ENCODE measurements around the gene ANAPC16.

ANAPC16 gene

GRCh38 chr10:72171175-72171630 lies 44.6 kb upstream of the ANAPC16 start:
- no peak overlapping the region for H3K18ac ChIP-seq (ENCODE audit: low read length)
- H4K8ac ChIP-seq (ENCODE audit: low read depth, low read length): no peak overlapping the region
- H3K36me3 ChIP-seq (replicated peaks in 1 of 2; ENCODE audit: control insufficient read depth in 2 of 2, insufficient read depth in 2 of 2, low read length in 2 of 2): no peaks in the 10 kb centered on the region
- H3K4me1 ChIP-seq (ENCODE audit: control insufficient read depth in 2 of 2, insufficient read depth in 1 of 2, low read depth in 1 of 2, low read length in 2 of 2): peaks cover 3 to 14% of the 10 kb centered on the region in 2 donors
- H2AK5ac ChIP-seq (ENCODE audit: low read depth, low read length): no peak overlapping the region
- H3K27me3 ChIP-seq (ENCODE audit: control insufficient read depth in 3 of 3, insufficient read depth in 3 of 3, low read depth in 1 of 3, low read length in 3 of 3): no peaks in the 10 kb centered on the region
- no peak overlapping the region for H2BK12ac ChIP-seq (ENCODE audit: low read length)
- no peak overlapping the region for H3K14ac ChIP-seq (ENCODE audit: low read length)
- H3K79me1 ChIP-seq (ENCODE audit: low read depth, low read length): no peaks in the 10 kb centered on the region
- H3K4ac ChIP-seq (ENCODE audit: low read length): no peak overlapping the region
- no peak overlapping the region for H3K9ac ChIP-seq (ENCODE audit: low read depth, low read length, poor library complexity)
- H2AFZ ChIP-seq (ENCODE audit: low read length): no peak overlapping the region
- no peak for DNase-seq (ENCODE audit: low spot score)
- H3K23ac ChIP-seq (ENCODE audit: low read depth, low read length, poor library complexity): no peak overlapping the region
- H3K27ac ChIP-seq (replicated peaks; ENCODE audit: low read length): no peak overlapping the region
- no peak overlapping the region for H2BK15ac ChIP-seq (ENCODE audit: low read length)
- WGBS, 2 donors (ENCODE audit: extremely low coverage in 2 of 2, insufficient read length in 2 of 2, insufficient replicate concordance in 1 of 2): no CpG with 5 or more reads among the region's 7 CpGs
- H2BK5ac ChIP-seq (ENCODE audit: low read length): no peak overlapping the region
- no peak overlapping the region for H3K4me3 ChIP-seq (ENCODE audit: low read length in 2 of 2)
- no peaks in the 10 kb centered on the region for H3K9me3 ChIP-seq (replicated peaks in 1 of 2; ENCODE audit: control insufficient read depth in 2 of 2, insufficient read depth in 1 of 2, low read depth in 1 of 2, low read length in 2 of 2)
- H4K91ac ChIP-seq (ENCODE audit: low read depth, low read length, poor library complexity): no peak overlapping the region
- no peak overlapping the region for H3K4me2 ChIP-seq (ENCODE audit: insufficient read depth, low read length, poor library complexity, severe bottlenecking)
- no peak overlapping the region for H2BK120ac ChIP-seq (ENCODE audit: low read depth, low read length)

GRCh38 chr10:72173262-72173618 lies 42.6 kb upstream of the ANAPC16 start:
- no peak for DNase-seq (ENCODE audit: low spot score)
- no CpG with 5 or more reads among the region's 3 CpGs for WGBS, 2 donors (ENCODE audit: extremely low coverage in 2 of 2, insufficient read length in 2 of 2, insufficient replicate concordance in 1 of 2)

GRCh38 chr10:72173619-72174296 lies 42.1 kb upstream of the ANAPC16 start:
- Histone ChIP-seq H3K36me3 (replicated peaks in 1 of 2; ENCODE audit: control insufficient read depth in 2 of 2, insufficient read depth in 2 of 2, low read length in 2 of 2) (peaks cover 0 to 6% of the 10 kb centered on the region in 2 donors), H3K27ac (replicated peaks; ENCODE audit: low read length) (no peak overlapping the region), H3K79me1 (ENCODE audit: low read depth, low read length) (no peaks in the 10 kb centered on the region), H3K27me3 (ENCODE audit: control insufficient read depth in 3 of 3, insufficient read depth in 3 of 3, low read depth in 1 of 3, low read length in 3 of 3) (no peaks in the 10 kb centered on the region), H3K9me3 (replicated peaks in 1 of 2; ENCODE audit: control insufficient read depth in 2 of 2, insufficient read depth in 1 of 2, low read depth in 1 of 2, low read length in 2 of 2) (no peaks in the 10 kb centered on the region), H4K91ac (ENCODE audit: low read depth, low read length, poor library complexity) (no peak overlapping the region), H3K4me2 (ENCODE audit: insufficient read depth, low read length, poor library complexity, severe bottlenecking) (no peak overlapping the region), H2BK15ac (ENCODE audit: low read length) (no peak overlapping the region), H3K4ac (ENCODE audit: low read length) (no peak overlapping the region), H3K23ac (ENCODE audit: low read depth, low read length, poor library complexity) (no peak overlapping the region), H3K4me3 (ENCODE audit: low read length in 2 of 2) (no peak overlapping the region), H2AK5ac (ENCODE audit: low read depth, low read length) (no peak overlapping the region), H2BK5ac (ENCODE audit: low read length) (no peak overlapping the region), H3K9ac (ENCODE audit: low read depth, low read length, poor library complexity) (no peak overlapping the region), H2BK120ac (ENCODE audit: low read depth, low read length) (no peak overlapping the region), H2AFZ (ENCODE audit: low read length) (no peak overlapping the region), H3K14ac (ENCODE audit: low read length) (no peak overlapping the region), H3K4me1 (ENCODE audit: control insufficient read depth in 2 of 2, insufficient read depth in 1 of 2, low read depth in 1 of 2, low read length in 2 of 2) (peaks cover 3 to 14% of the 10 kb centered on the region in 2 donors), H3K18ac (ENCODE audit: low read length) (no peak overlapping the region), H4K8ac (ENCODE audit: low read depth, low read length) (no peak overlapping the region), H2BK12ac (ENCODE audit: low read length) (no peak overlapping the region)
- no CpG with 5 or more reads among the region's 7 CpGs for WGBS, 2 donors (ENCODE audit: extremely low coverage in 2 of 2, insufficient read length in 2 of 2, insufficient replicate concordance in 1 of 2)
- DNase-seq (ENCODE audit: low spot score): no peak

More at GRCh38 chr10:72173262-72173618, 42.6 kb upstream of the ANAPC16 start:
- H3K4ac ChIP-seq (ENCODE audit: low read length): no peak overlapping the region
- no peak overlapping the region for H3K23ac ChIP-seq (ENCODE audit: low read depth, low read length, poor library complexity)
- H3K4me2 ChIP-seq (ENCODE audit: insufficient read depth, low read length, poor library complexity, severe bottlenecking): no peak overlapping the region
- H2BK5ac ChIP-seq (ENCODE audit: low read length): no peak overlapping the region
- H3K4me1 ChIP-seq (ENCODE audit: control insufficient read depth in 2 of 2, insufficient read depth in 1 of 2, low read depth in 1 of 2, low read length in 2 of 2): peaks cover 3 to 14% of the 10 kb centered on the region in 2 donors
- no peak overlapping the region for H2AFZ ChIP-seq (ENCODE audit: low read length)
- H3K27ac ChIP-seq (replicated peaks; ENCODE audit: low read length): no peak overlapping the region
- H2AK5ac ChIP-seq (ENCODE audit: low read depth, low read length): no peak overlapping the region
- H3K36me3 ChIP-seq (replicated peaks in 1 of 2; ENCODE audit: control insufficient read depth in 2 of 2, insufficient read depth in 2 of 2, low read length in 2 of 2): peaks cover 0 to under 1% of the 10 kb centered on the region in 2 donors
- H3K18ac ChIP-seq (ENCODE audit: low read length): no peak overlapping the region
- H3K79me1 ChIP-seq (ENCODE audit: low read depth, low read length): no peaks in the 10 kb centered on the region
- H3K9ac ChIP-seq (ENCODE audit: low read depth, low read length, poor library complexity): no peak overlapping the region
- no peak overlapping the region for H4K8ac ChIP-seq (ENCODE audit: low read depth, low read length)
- no peak overlapping the region for H2BK120ac ChIP-seq (ENCODE audit: low read depth, low read length)
- no peak overlapping the region for H3K4me3 ChIP-seq (ENCODE audit: low read length in 2 of 2)
- H2BK15ac ChIP-seq (ENCODE audit: low read length): no peak overlapping the region
- H4K91ac ChIP-seq (ENCODE audit: low read depth, low read length, poor library complexity): no peak overlapping the region
- no peak overlapping the region for H2BK12ac ChIP-seq (ENCODE audit: low read length)
- H3K9me3 ChIP-seq (replicated peaks in 1 of 2; ENCODE audit: control insufficient read depth in 2 of 2, insufficient read depth in 1 of 2, low read depth in 1 of 2, low read length in 2 of 2): no peaks in the 10 kb centered on the region
- no peak overlapping the region for H3K14ac ChIP-seq (ENCODE audit: low read length)
- no peaks in the 10 kb centered on the region for H3K27me3 ChIP-seq (ENCODE audit: control insufficient read depth in 3 of 3, insufficient read depth in 3 of 3, low read depth in 1 of 3, low read length in 3 of 3)

- no peak overlapping the region for H2AK5ac ChIP-seq (ENCODE audit: low read depth, low read length)
- peaks cover 0 to 10% of the 10 kb centered on the region in 2 donors for H3K36me3 ChIP-seq (replicated peaks in 1 of 2; ENCODE audit: control insufficient read depth in 2 of 2, insufficient read depth in 2 of 2, low read length in 2 of 2)
Measured at GRCh38 chr10:72174297-72174662, 41.5 kb upstream of the ANAPC16 start.

More at GRCh38 chr10:72174297-72174662, 41.5 kb upstream of the ANAPC16 start:
- no peak overlapping the region for H2BK120ac ChIP-seq (ENCODE audit: low read depth, low read length)
- no peak overlapping the region for H3K4me2 ChIP-seq (ENCODE audit: insufficient read depth, low read length, poor library complexity, severe bottlenecking)
- H4K91ac ChIP-seq (ENCODE audit: low read depth, low read length, poor library complexity): no peak overlapping the region
- no peak overlapping the region for H3K4me3 ChIP-seq (ENCODE audit: low read length in 2 of 2)
- H3K4me1 ChIP-seq (ENCODE audit: control insufficient read depth in 2 of 2, insufficient read depth in 1 of 2, low read depth in 1 of 2, low read length in 2 of 2): peaks cover 3 to 14% of the 10 kb centered on the region in 2 donors
- DNase-seq (ENCODE audit: low spot score): no peak
- no peak overlapping the region for H3K9ac ChIP-seq (ENCODE audit: low read depth, low read length, poor library complexity)
- no peak overlapping the region for H4K8ac ChIP-seq (ENCODE audit: low read depth, low read length)
- H3K9me3 ChIP-seq (replicated peaks in 1 of 2; ENCODE audit: control insufficient read depth in 2 of 2, insufficient read depth in 1 of 2, low read depth in 1 of 2, low read length in 2 of 2): no peaks in the 10 kb centered on the region
- no peak overlapping the region for H3K4ac ChIP-seq (ENCODE audit: low read length)
- H3K79me1 ChIP-seq (ENCODE audit: low read depth, low read length): no peaks in the 10 kb centered on the region
- no peaks in the 10 kb centered on the region for H3K27me3 ChIP-seq (ENCODE audit: control insufficient read depth in 3 of 3, insufficient read depth in 3 of 3, low read depth in 1 of 3, low read length in 3 of 3)
- H2BK15ac ChIP-seq (ENCODE audit: low read length): no peak overlapping the region
- H3K23ac ChIP-seq (ENCODE audit: low read depth, low read length, poor library complexity): no peak overlapping the region
- no peak overlapping the region for H2BK5ac ChIP-seq (ENCODE audit: low read length)
- no peak overlapping the region for H2AFZ ChIP-seq (ENCODE audit: low read length)
- no peak overlapping the region for H3K27ac ChIP-seq (replicated peaks; ENCODE audit: low read length)
- H3K18ac ChIP-seq (ENCODE audit: low read length): no peak overlapping the region
- H2BK12ac ChIP-seq (ENCODE audit: low read length): no peak overlapping the region
- no peak overlapping the region for H3K14ac ChIP-seq (ENCODE audit: low read length)
